SU-DHL-6 (cell line): ENCODE measurements around the gene CORO7.

Experiments
- H2AFZ ChIP-seq: fragments of 200-600 bp; sonication (generic); 2 replicates; pipeline ENCODE4 v1.6.1; 2014; ENCODE audit warnings: low read depth, mild to moderate bottlenecking, moderate library complexity, mixed read lengths, antibody characterized with exemption, low read length; ENCODE audit not compliant: severe bottlenecking
- H3F3A ChIP-seq: fragments of 200-600 bp; shearing (Covaris generic); 2 replicates; pipeline ENCODE4 v1.6.0; 2016; ENCODE audit warnings: antibody characterized with exemption, mild to moderate bottlenecking; ENCODE audit not compliant: insufficient read depth
- H3K27ac ChIP-seq: fragments of 200-600 bp; sonication (generic); 2 replicates; pipeline ENCODE4 v1.5.1; 2016; ENCODE audit warnings: low read depth, mild to moderate bottlenecking, low read length, moderate library complexity, mixed read lengths
- H3K27me3 ChIP-seq: fragments of 200-600 bp; sonication (generic), shearing (Covaris generic); 2 replicates; pipeline ENCODE4 v1.6.0; 2014; ENCODE audit warnings: mild to moderate bottlenecking, low read length
- H3K36me3 ChIP-seq: fragments of 200-600 bp; sonication (generic); 2 replicates; pipeline ENCODE4 v1.6.1; 2014; ENCODE audit warnings: mild to moderate bottlenecking, low read length, mixed read lengths
- H3K4me2 ChIP-seq: fragments of 300-600, 200-600 bp; shearing (Covaris generic), sonication (generic); 2 replicates; pipeline ENCODE4 v1.6.0; 2014; ENCODE audit warnings: low read length, low read depth, mild to moderate bottlenecking; ENCODE audit not compliant: poor library complexity, severe bottlenecking
- H3K4me3 ChIP-seq: fragments of 200-600 bp; sonication (generic); 2 replicates; pipeline ENCODE4 v1.5.1; 2014; ENCODE audit warnings: antibody characterized with exemption, low read length, mild to moderate bottlenecking, mixed read lengths; ENCODE audit not compliant: insufficient read depth, poor library complexity, severe bottlenecking
- H3K79me2 ChIP-seq: fragments of 200-600 bp; sonication (generic); 2 replicates; pipeline ENCODE4 v1.6.1; 2014; ENCODE audit warnings: mild to moderate bottlenecking, low read length, moderate library complexity; ENCODE audit not compliant: insufficient read depth
- H3K9ac ChIP-seq: fragments of 200-600 bp; sonication (generic); 2 replicates; pipeline ENCODE4 v1.7.0; 2014; ENCODE audit warnings: mild to moderate bottlenecking, low read length
- H3K9me2 ChIP-seq: fragments of 200-600 bp; sonication (generic); replicated peaks from 2 replicates; pipeline ENCODE4 v1.6.1; 2014; ENCODE audit warnings: low read length; ENCODE audit not compliant: insufficient read depth
- H3K9me3 ChIP-seq: fragments of 200-600 bp; sonication (generic); 2 replicates; pipeline ENCODE4 v1.6.1; 2014; ENCODE audit warnings: low read length, mixed read lengths; ENCODE audit not compliant: insufficient read depth
- H4K20me1 ChIP-seq: fragments of 200-600 bp; sonication (generic); 2 replicates; pipeline ENCODE4 v1.6.1; 2014; ENCODE audit warnings: low read depth, mild to moderate bottlenecking, antibody characterized with exemption, low read length, moderate library complexity, mixed read lengths
- EZH2phosphoT487 ChIP-seq: fragments of 200-600 bp; sonication (generic), shearing (Covaris generic); conservative IDR thresholded peaks from 2 replicates; pipeline ENCODE4 v1.6.1; 2018; ENCODE audit warnings: mild to moderate bottlenecking, antibody characterized with exemption, low read length, moderate library complexity, mixed read lengths
- TF ChIP-seq, protein P1 (sequence below): fragments of 200-600 bp; sonication (generic); IDR thresholded peaks from one replicate; pipeline ENCODE4 v1.5.1; 2017; ENCODE audit warnings: antibody characterized with exemption, mild to moderate bottlenecking, low read length, moderate library complexity; ENCODE audit not compliant: insufficient read depth, poor library complexity, severe bottlenecking

The CORO7 gene

DNA sequence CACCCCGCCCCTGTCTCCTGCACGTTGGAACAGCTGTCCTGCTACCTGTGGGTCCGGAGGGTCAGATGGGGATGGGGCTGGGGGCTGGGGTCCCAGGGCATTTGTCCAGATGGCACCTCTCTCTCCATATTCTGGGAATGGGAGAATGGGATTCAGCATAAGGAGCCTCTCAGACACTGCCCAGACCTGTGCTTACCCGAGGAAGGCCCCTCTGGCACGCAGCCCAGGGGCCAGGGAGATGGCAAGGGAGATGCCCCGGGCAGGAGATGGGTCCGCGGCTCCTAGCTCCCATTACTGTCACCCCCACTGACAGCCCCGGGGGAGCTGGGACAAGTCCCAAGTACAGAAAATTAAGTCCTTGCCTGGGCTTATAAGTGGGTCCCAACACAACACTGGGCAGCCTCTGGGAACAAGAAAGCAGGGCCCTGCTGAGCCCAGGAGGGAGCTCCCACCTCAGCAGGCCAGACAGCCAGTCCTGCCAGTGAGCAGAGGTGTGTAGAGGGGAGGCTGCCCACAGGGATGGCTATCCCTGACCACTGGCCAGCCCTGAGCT lies 43.0 kb downstream of the CORO7 start:
- no peaks in the 10 kb centered on the region for H3K9me3 ChIP-seq
- H3K79me2 ChIP-seq = no peaks in the 10 kb centered on the region
- peaks cover 3% of the 10 kb centered on the region; the same call in 1 of the 2 replicates for H4K20me1 ChIP-seq
- no peak overlapping the region for H3K4me3 ChIP-seq
- H3K9ac ChIP-seq = no peak overlapping the region
- no peaks in the 10 kb centered on the region for H3K9me2 ChIP-seq
- TF ChIP-seq, protein P1, sequence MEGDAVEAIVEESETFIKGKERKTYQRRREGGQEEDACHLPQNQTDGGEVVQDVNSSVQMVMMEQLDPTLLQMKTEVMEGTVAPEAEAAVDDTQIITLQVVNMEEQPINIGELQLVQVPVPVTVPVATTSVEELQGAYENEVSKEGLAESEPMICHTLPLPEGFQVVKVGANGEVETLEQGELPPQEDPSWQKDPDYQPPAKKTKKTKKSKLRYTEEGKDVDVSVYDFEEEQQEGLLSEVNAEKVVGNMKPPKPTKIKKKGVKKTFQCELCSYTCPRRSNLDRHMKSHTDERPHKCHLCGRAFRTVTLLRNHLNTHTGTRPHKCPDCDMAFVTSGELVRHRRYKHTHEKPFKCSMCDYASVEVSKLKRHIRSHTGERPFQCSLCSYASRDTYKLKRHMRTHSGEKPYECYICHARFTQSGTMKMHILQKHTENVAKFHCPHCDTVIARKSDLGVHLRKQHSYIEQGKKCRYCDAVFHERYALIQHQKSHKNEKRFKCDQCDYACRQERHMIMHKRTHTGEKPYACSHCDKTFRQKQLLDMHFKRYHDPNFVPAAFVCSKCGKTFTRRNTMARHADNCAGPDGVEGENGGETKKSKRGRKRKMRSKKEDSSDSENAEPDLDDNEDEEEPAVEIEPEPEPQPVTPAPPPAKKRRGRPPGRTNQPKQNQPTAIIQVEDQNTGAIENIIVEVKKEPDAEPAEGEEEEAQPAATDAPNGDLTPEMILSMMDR = no peak
- no peak for TF ChIP-seq EZH2phosphoT487
- H3K27me3 ChIP-seq = no peaks in the 10 kb centered on the region
- H3K27ac ChIP-seq = no peak overlapping the region
- no peak overlapping the region for H2AFZ ChIP-seq
- H3K36me3 ChIP-seq = no peaks in the 10 kb centered on the region
- no peak overlapping the region for H3K4me2 ChIP-seq
- no peaks in the 10 kb centered on the region for H3F3A ChIP-seq

DNA sequence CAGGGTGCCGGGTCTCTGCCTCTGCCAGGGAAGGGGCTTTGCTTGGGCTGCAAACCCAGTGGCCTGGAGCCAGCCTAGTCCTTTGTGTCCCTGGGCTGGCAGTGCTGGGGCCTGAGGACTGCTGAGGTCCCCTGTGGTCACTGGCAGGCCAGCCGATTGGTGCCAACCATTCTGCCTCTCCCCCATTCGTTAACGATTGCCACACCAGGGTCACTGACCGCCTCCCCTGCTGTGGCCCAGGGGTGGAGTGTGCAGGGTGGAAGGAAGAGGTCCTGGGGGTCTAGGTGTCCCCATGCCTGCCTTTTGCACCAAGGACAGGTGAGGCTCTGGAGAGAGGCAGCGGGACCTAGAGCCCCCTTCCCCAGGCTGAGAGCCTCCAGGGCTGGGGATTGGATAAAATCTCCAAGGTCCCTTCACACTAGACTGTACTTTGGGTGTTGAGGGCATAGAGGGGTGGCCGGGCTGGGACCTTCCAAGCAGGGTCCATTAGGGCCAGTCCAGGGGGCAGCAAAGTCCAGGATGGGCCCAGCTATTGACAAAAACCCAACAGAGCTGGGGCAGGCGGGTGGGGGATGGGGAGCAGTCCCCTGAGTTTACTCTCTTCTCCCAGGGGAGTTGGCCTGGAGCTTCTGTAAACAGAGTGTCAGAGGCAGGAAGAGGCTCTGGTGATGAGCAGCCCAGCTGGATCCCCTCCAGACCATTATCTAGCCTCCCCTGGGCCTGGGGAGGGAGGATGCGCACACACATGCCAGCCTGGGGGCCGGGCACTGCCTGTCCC lies 43.6 kb downstream of the CORO7 start:
- Histone ChIP-seq H3K27me3 (no peaks in the 10 kb centered on the region), H3K9me3 (no peaks in the 10 kb centered on the region), H3K9me2 (no peaks in the 10 kb centered on the region), H3K4me2 (peak overlapping the region; percentile 32), H4K20me1 (peaks cover 3% of the 10 kb centered on the region; the same call in 1 of the 2 replicates), H3K9ac (no peak overlapping the region), H3K36me3 (no peaks in the 10 kb centered on the region), H3K79me2 (no peaks in the 10 kb centered on the region), H2AFZ (no peak overlapping the region), H3K27ac (no peak overlapping the region), H3F3A (no peaks in the 10 kb centered on the region), H3K4me3 (no peak overlapping the region)
- TF ChIP-seq, protein P1 = no peak
- TF ChIP-seq EZH2phosphoT487 = no peak

- no peaks in the 10 kb centered on the region for H3F3A ChIP-seq
- H3K9me2 ChIP-seq = no peaks in the 10 kb centered on the region
- H3K9me3 ChIP-seq = no peaks in the 10 kb centered on the region
- H3K27ac ChIP-seq = no peak overlapping the region
- TF ChIP-seq, protein P1 = no peak
- no peak for TF ChIP-seq EZH2phosphoT487
- peak overlapping the region; percentile 11; the same call in 1 of the 2 replicates for H3K9ac ChIP-seq
- no peaks in the 10 kb centered on the region for H3K27me3 ChIP-seq
- peak overlapping the region; percentile 32 for H3K4me2 ChIP-seq
- no peak overlapping the region for H2AFZ ChIP-seq
- no peak overlapping the region for H3K4me3 ChIP-seq
- no peaks in the 10 kb centered on the region for H3K36me3 ChIP-seq
- H3K79me2 ChIP-seq = no peaks in the 10 kb centered on the region
- peaks cover 3% of the 10 kb centered on the region; the same call in 1 of the 2 replicates for H4K20me1 ChIP-seq
Observed at GRCh38 chr16:4372001-4372577, 44.3 kb downstream of the CORO7 start.
